Calu3 (cell line): ENCODE measurements around the gene NUP155. TPM values are rescaled to one million over a fixed set of nuclear protein-coding genes. Genes with fewer than 3 reads are reported as not detected.
"Not testable (repeated sequence)": the region's sequence is repeated elsewhere in the genome, so short reads cannot be mapped to it uniquely, and the experiment has no call there.

Experiments used
- BruUV-seq: library from RNA; stranded (reverse); fragments of 400-500 nt; replicated peaks from 2 replicates; lab custom pipeline; 2021; lab: Mats Ljungman, UMichigan
- CTCF ChIA-PET: fragments of 300-600 bp; sonication (Branson Sonifier 250); formaldehyde crosslinking; loops from one replicate; lab custom pipeline; 2022; ENCODE audit warnings: antibody characterized with exemption; lab: Charles Lee
- DNase-seq: peaks from one replicate; pipeline ENCODE4 v3.0.0; 2022
- H3K27ac Mint-ChIP-seq: one replicate; pipeline ENCODE4 v1.8.0; 2022; ENCODE audit warnings: mixed read lengths; ENCODE audit not compliant: unreplicated experiment
- H3K27me3 Mint-ChIP-seq: one replicate; pipeline ENCODE4 v1.8.0; 2022; ENCODE audit warnings: mixed read lengths; ENCODE audit not compliant: unreplicated experiment
- H3K36me3 Mint-ChIP-seq: one replicate; pipeline ENCODE4 v1.8.0; 2022; ENCODE audit warnings: mild to moderate bottlenecking, moderate library complexity, mixed read lengths; ENCODE audit not compliant: insufficient read depth, unreplicated experiment
- H3K4me1 Mint-ChIP-seq: one replicate; pipeline ENCODE4 v1.8.0; 2022; ENCODE audit warnings: mild to moderate bottlenecking, low read depth, mixed read lengths; ENCODE audit not compliant: unreplicated experiment
- H3K4me3 Mint-ChIP-seq: one replicate; pipeline ENCODE4 v1.8.0; 2022; ENCODE audit warnings: mild to moderate bottlenecking, low read depth, moderate library complexity, mixed read lengths; ENCODE audit not compliant: unreplicated experiment
- H3K9me3 Mint-ChIP-seq: one replicate; pipeline ENCODE4 v1.8.0; 2022; ENCODE audit warnings: low read depth, mixed read lengths; ENCODE audit not compliant: unreplicated experiment
- intact Hi-C: fragments of 100-400 bp; cut with micrococcal nuclease; formaldehyde crosslinking; loops from one replicate; pipeline ENCODE4 v1.10.0; 2022; ENCODE audit not compliant: unreplicated experiment
- total RNA-seq: library from RNA; stranded (reverse); gene quantifications from 2 replicates; pipeline ENCODE4 v1.2.3, GENCODE V29; 2022
- TF ChIP-seq, protein P1 (sequence below): fragments of 200-600 bp; IDR thresholded peaks from one replicate; pipeline ENCODE4 v1.8.0; 2022; ENCODE audit warnings: antibody characterized with exemption; ENCODE audit not compliant: unreplicated experiment

Gene NUP155
- total RNA-seq, 1 experiment from 2014 or later = 47.2 TPM

DNA sequence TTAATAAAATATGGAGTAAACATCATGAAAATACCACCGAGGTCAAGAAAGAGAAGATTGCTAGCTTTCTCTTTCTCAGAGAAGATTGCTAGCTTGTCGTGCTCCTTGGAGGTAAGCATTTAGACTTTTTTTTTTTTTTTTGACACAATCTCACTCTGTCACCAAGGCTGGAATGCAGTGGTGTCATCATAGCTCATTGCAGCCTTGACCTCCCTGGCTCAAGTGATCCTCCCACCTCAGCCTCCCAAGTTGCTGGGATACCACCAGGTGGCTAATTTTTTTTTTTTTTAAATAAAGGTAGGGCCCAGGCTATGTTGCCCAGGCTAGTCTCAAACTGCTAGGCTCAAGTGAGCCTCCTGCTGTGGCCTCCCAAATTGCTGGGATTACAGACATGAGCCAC, 95.4 kb downstream of the NUP155 start:
- TF ChIP-seq, protein P1, sequence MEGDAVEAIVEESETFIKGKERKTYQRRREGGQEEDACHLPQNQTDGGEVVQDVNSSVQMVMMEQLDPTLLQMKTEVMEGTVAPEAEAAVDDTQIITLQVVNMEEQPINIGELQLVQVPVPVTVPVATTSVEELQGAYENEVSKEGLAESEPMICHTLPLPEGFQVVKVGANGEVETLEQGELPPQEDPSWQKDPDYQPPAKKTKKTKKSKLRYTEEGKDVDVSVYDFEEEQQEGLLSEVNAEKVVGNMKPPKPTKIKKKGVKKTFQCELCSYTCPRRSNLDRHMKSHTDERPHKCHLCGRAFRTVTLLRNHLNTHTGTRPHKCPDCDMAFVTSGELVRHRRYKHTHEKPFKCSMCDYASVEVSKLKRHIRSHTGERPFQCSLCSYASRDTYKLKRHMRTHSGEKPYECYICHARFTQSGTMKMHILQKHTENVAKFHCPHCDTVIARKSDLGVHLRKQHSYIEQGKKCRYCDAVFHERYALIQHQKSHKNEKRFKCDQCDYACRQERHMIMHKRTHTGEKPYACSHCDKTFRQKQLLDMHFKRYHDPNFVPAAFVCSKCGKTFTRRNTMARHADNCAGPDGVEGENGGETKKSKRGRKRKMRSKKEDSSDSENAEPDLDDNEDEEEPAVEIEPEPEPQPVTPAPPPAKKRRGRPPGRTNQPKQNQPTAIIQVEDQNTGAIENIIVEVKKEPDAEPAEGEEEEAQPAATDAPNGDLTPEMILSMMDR = no peak
- no TSS peak for BruUV-seq
- H3K27ac Mint-ChIP-seq = no peak overlapping the region
- H3K4me3 Mint-ChIP-seq = no peak overlapping the region
- CTCF ChIA-PET = interaction anchor here (0.7 kb wide), 1 partner anchor 27 kb away, joined by 3 read pairs; the partner anchor contains the start of gene CPLANE1
- H3K4me1 Mint-ChIP-seq = peaks cover 10% of the 10 kb centered on the region
- intact Hi-C loops = no loop called here
- H3K27me3 Mint-ChIP-seq = no peaks in the 10 kb centered on the region
- no peak for DNase-seq
- H3K36me3 Mint-ChIP-seq = peaks cover 10% of the 10 kb centered on the region
- H3K9me3 Mint-ChIP-seq = no peaks in the 10 kb centered on the region

DNA sequence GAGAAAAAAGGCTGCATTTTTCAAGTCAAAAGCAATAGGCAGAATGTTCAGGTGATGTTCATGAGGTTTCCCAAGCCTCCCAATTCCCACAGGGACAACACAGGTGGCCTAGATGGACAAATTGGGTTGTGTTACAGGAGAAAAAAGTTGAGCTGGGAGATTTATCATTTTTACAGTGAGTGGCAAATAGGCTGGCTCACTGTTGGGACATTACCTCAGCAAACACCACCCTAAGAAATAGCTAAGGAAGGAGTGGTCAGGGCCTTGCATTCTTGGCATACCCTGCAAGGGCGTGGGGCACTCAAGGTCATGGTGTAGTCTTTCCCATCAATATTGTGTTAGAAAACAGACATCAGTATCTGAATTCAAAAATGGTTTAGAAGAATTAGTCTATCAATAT, 98.4 kb downstream of the NUP155 start:
- peak; percentile 88 for DNase-seq
- intact Hi-C loops = no loop called here
- Mint-ChIP-seq H3K27me3 (no peaks in the 10 kb centered on the region), H3K4me1 (peaks cover 10% of the 10 kb centered on the region), H3K9me3 (no peaks in the 10 kb centered on the region), H3K36me3 (peaks cover 16% of the 10 kb centered on the region), H3K4me3 (no peak overlapping the region), H3K27ac (peak overlapping the region; percentile 93)
- TF ChIP-seq, protein P1 = no peak
- no TSS peak for BruUV-seq
- CTCF ChIA-PET = interaction anchor here (0.7 to 1.5 kb wide), 2 partner anchors 23 to 51 kb away, joined by 3 to 6 read pairs; partner anchors contain the start of gene CPLANE1

DNA sequence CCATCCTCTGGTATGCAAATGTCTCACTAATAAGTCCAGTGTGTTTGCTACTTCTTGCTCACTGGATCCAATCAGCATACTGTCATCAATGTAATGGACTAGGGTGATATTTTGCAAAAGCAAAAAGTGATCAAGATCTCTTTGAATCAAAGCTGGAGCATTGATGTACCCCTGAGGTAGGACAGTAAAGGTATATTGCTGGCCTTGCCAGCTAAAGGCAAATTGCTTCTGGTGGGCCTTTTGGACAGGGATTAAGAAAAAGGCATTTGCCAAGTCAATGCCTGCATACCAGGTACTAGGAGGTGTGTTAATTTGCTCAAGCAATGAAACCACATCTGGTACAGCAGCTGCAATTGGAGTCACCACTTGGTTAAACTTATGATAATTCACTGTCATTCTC, 102.8 kb downstream of the NUP155 start:
- CTCF ChIA-PET = not testable (repeated sequence)
- peaks cover 10% of the 10 kb centered on the region for H3K4me1 Mint-ChIP-seq

DNA sequence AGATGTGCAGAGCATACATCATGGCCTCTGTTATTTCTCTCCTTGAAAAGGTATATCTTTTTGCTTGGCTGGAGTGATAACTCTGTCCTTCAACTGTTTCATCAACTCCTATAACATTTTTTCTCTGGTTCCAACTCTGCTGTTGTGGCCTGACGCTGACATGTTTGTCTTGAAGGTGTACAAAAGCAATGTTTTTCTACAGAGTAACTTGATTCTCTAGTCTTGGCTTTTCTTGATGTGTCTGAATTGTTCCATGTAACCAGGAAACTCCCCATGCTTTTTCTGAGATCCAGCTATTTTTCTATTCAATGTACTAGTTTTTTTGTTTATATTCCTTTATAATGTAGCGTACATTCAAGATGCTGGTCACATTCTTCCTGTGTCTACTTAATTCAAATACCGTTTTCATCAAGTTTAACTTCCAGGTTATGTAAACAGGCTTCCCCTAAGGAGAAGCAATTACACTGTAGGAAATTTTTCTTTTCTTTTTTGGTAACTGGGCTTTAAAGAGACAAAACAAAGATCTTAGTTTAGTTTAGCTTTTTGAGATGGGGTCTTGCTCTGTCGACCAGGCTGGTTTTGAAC, 115.0 kb downstream of the NUP155 start:
- Mint-ChIP-seq H3K4me1 (no peaks in the 10 kb centered on the region), H3K4me3 (no peak overlapping the region), H3K27me3 (no peaks in the 10 kb centered on the region), H3K9me3 (no peaks in the 10 kb centered on the region), H3K36me3 (no peaks in the 10 kb centered on the region), H3K27ac (no peak overlapping the region)
- CTCF ChIA-PET = no interaction called here
- DNase-seq = no peak
- intact Hi-C loops = no loop called here
- no TSS peak for BruUV-seq
- TF ChIP-seq, protein P1 = no peak

More for the DNA sequence above, 102.8 kb downstream of the NUP155 start:
- H3K4me3 Mint-ChIP-seq, H3K9me3 Mint-ChIP-seq, H3K27ac Mint-ChIP-seq, DNase-seq, BruUV-seq, intact Hi-C loops, H3K27me3 Mint-ChIP-seq: not testable (repeated sequence)
- peaks cover 11% of the 10 kb centered on the region for H3K36me3 Mint-ChIP-seq

DNA sequence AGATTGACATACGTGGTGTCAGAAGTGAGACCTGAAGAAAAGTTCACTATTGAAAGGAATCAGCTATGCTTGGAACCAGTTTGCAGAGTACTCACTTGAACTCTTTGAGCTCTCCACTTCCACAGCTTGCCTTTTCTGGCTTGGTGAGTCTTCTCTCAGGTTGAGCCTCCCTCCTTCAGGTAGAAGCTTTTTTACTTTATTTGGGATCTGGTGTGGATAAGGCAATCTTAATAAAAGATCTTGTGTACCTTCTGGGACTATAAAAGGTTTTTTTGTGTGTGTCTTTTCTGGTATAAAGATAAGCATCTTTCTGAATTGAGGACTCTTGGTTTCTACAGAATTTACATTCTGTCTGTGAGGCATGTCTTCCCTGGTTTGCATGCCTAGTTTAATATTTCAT, 116.3 kb downstream of the NUP155 start:
- BruUV-seq = no TSS peak
- Mint-ChIP-seq H3K9me3 (no peaks in the 10 kb centered on the region), H3K27ac (no peak overlapping the region), H3K4me1 (peaks cover 5% of the 10 kb centered on the region), H3K4me3 (no peak overlapping the region), H3K27me3 (no peaks in the 10 kb centered on the region), H3K36me3 (peaks cover 4% of the 10 kb centered on the region)
- no peak for DNase-seq
- intact Hi-C loops = loop anchor here (5.0 kb wide), 1 partner anchor 38 kb away; no protein-coding TSS in a partner anchor
- CTCF ChIA-PET = no interaction called here
- TF ChIP-seq, protein P1 = no peak
